Subcutaneous adipose tissue (tissue), 4 donors: ENCODE measurements around the gene DMWD. TPM values are rescaled to one million over a fixed set of nuclear protein-coding genes. Genes with fewer than 3 reads are reported as not detected.

Experiments
- CTCF ChIP-seq: fragments of 450-650 bp; IDR thresholded peaks from one replicate; pipeline ENCODE4 v1.5.1; 2016; ENCODE audit warnings: low read depth, mild to moderate bottlenecking, control low read depth, antibody characterized with exemption, moderate library complexity
- total RNA-seq, 4 donors: library from RNA; depleted of rRNA; stranded (reverse); fragments of >200 nt; gene quantifications; one replicate each; pipeline ENCODE4 v1.1.0, GENCODE V29; 2016

DMWD gene
- 10 to 100 TPM in 3 of 4 donors, 1 to 10 TPM in 1; 8.3 to 58.4 (median 16.6) TPM for total RNA-seq

DNA sequence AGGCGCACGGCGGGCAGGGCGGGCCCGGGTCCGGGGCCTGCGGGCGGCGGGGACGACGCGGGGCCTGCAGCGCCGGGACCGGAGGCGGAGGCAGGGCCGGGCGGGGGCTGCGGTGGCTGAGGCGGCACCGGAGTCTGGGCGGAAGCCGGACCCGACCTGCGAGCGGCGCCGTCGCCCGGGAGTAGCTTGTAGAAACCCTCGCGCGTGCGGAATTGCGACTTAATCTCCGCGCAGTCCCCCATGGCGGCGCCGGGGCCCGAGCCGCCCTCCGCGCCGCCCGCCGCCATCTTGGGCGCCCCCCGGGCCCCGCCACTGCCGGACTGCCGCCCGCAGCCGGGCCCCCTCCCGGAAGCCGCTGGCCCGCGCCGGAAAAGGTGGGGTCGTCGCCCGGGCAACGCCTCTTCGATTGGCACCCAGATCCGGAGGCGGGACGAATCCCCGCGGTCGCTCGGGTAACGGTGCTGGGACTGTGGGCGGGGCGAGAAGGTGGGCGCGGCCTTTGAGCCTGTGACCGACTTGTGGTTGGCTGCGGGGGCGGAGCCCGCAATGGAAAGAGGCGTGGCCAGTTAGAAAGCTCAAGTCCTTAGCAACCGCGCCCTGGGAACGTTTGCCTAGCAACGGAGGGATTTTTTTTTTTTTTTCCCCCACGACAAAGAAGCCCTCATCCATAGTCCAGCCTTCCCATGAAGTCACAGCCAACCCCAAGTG, at the start of gene DMWD:
Gene DMWD, minus strand, starts transcription at position 376 of the 708 bp plus-strand sequence. Its CDS starts 89 bp downstream, at position 287.
- TF ChIP-seq CTCF: no peak

DNA sequence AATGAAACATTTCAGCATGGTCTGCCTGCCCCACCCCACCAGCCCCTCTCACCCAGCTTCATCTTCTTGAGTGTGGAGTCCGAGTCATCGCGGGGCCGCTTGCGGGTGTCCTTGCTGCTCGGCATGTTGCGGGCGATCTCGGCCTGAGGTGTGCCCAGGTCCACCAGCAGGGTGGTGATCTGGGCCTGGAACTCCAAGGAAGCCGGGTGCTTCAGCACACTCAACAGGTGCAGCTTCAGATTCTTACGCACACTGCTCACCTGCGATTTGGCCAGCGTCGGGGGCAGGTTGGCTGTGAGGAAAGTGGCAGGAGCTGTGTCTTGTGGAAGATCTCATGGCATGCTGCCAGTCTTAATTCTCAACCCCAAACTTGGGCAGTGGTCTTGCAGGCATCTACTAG, 49.6 kb upstream of the DMWD start:
- no peak for TF ChIP-seq CTCF

- no peak for TF ChIP-seq CTCF
Measured at GRCh38 chr19:45834970-45835369, 42.3 kb upstream of the DMWD start.

GRCh38 chr19:45828945-45829344, 36.3 kb upstream of the DMWD start:
- no peak for TF ChIP-seq CTCF

DNA sequence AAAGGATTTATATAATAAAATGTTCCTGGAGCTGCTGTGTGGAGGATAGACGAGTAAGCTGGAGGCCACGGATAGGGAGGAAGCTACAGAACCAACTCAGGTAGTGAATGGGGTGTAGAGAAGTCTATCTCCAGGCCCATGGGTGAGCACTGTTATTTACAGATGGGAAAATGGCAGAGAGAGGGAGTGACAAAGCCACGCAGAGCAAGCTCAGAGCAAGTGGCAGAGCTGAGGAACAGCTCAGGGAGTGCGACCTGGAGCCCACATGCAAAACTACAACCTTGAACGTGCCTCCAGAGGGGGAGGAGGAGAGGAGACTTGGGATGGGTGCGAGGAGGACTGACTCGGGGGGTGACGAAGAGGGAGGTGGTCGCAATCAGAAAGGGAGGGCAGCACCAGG, 35.9 kb upstream of the DMWD start:
- no peak for TF ChIP-seq CTCF

- no peak for TF ChIP-seq CTCF
Measured at GRCh38 chr19:45827459-45828093, 34.9 kb upstream of the DMWD start.

GRCh38 chr19:45826934-45827333, 34.3 kb upstream of the DMWD start:
- TF ChIP-seq CTCF: no peak
